GM23338 (cell line): ENCODE results near the gene DCP1B. TPM values are rescaled to one million over a fixed set of nuclear protein-coding genes. Genes with fewer than 3 reads are reported as not detected.

ENCODE experiments used
- ATAC-seq: fragments of 200-7000 bp; cut with Tn5 transposase; 3 replicates; pipeline ENCODE4 v1.9.1; 2020
- DNase-seq: peaks from one replicate; pipeline ENCODE4 v3.0.0-alpha.2; 2015; ENCODE audit warnings: low spot score
- H2AFZ ChIP-seq: fragments of 200-600 bp; sonication (generic); 2 replicates; pipeline ENCODE4 v1.8.0; 2016; ENCODE audit warnings: antibody characterized with exemption, mild to moderate bottlenecking, moderate library complexity
- H3F3A ChIP-seq: fragments of 200-600 bp; sonication (generic); replicated peaks from 2 replicates; pipeline ENCODE4 v1.8.0; 2017; ENCODE audit warnings: antibody characterized with exemption, mixed run types, low read depth
- H3K27ac ChIP-seq: fragments of 200-600 bp; sonication (generic); 2 replicates; pipeline ENCODE4 v1.6.1; 2016; ENCODE audit warnings: low read depth
- H3K27me3 ChIP-seq: fragments of 200-600 bp; sonication (generic); 2 replicates; pipeline ENCODE4 v1.8.0; 2016; ENCODE audit warnings: mild to moderate bottlenecking, mixed run types, moderate library complexity; ENCODE audit not compliant: insufficient read depth
- H3K36me3 ChIP-seq: fragments of 200-600 bp; sonication (generic); 2 replicates; pipeline ENCODE4 v1.8.0; 2016; ENCODE audit warnings: mild to moderate bottlenecking; ENCODE audit not compliant: insufficient read depth
- H3K4me1 ChIP-seq: fragments of 200-600 bp; sonication (generic); 2 replicates; pipeline ENCODE4 v1.8.0; 2016; ENCODE audit warnings: mild to moderate bottlenecking, moderate library complexity; ENCODE audit not compliant: insufficient read depth
- H3K4me2 ChIP-seq: fragments of 200-600 bp; sonication (generic); 2 replicates; pipeline ENCODE4 v1.7.1; 2017; ENCODE audit warnings: mixed run types
- H3K4me3 ChIP-seq: fragments of 200-600 bp; sonication (generic); 2 replicates; pipeline ENCODE4 v1.6.1; 2016; ENCODE audit warnings: mixed run types
- H3K79me2 ChIP-seq: fragments of 200-600 bp; sonication (generic); replicated peaks from 2 replicates; pipeline ENCODE4 v1.8.0; 2017; ENCODE audit warnings: mild to moderate bottlenecking; ENCODE audit not compliant: insufficient read depth
- H3K9me2 ChIP-seq: fragments of 200-600 bp; sonication (generic); 2 replicates; pipeline ENCODE4 v1.8.0; 2017; ENCODE audit not compliant: insufficient read depth
- H4K20me1 ChIP-seq: fragments of 200-600 bp; sonication (generic); replicated peaks from 2 replicates; pipeline ENCODE4 v1.8.0; 2017; ENCODE audit warnings: mild to moderate bottlenecking; ENCODE audit not compliant: insufficient read depth
- H3K27ac Mint-ChIP-seq: 2 replicates; pipeline ENCODE4 v1.8.0; 2020; ENCODE audit warnings: inconsistent platforms, mild to moderate bottlenecking, moderate library complexity, mixed read lengths
- H3K27me3 Mint-ChIP-seq: 3 replicates; pipeline ENCODE4 v1.8.0; 2022; ENCODE audit warnings: low read depth, mild to moderate bottlenecking, moderate library complexity, mixed read lengths, inconsistent platforms; ENCODE audit not compliant: insufficient read depth, poor library complexity
- H3K36me3 Mint-ChIP-seq: 3 replicates; pipeline ENCODE4 v1.8.0; 2021; ENCODE audit warnings: low read depth, mild to moderate bottlenecking, inconsistent platforms, moderate library complexity, mixed read lengths
- H3K4me1 Mint-ChIP-seq: 3 replicates; pipeline ENCODE4 v1.8.0; 2020; ENCODE audit warnings: mild to moderate bottlenecking, inconsistent platforms, mixed read lengths
- H3K4me3 Mint-ChIP-seq: 3 replicates; pipeline ENCODE4 v1.8.0; 2021; ENCODE audit warnings: moderate library complexity, mild to moderate bottlenecking, inconsistent platforms, mixed read lengths
- H3K9me3 Mint-ChIP-seq: 3 replicates; pipeline ENCODE4 v1.8.0; 2020; ENCODE audit warnings: moderate library complexity, mild to moderate bottlenecking, inconsistent platforms, mixed read lengths
- CREB1 ChIP-seq: fragments of 250-450 bp; sonication (Bioruptor Pico); IDR thresholded peaks from 2 replicates; pipeline ENCODE4 v1.5.0; 2020; ENCODE audit warnings: low read depth, mild to moderate bottlenecking, moderate library complexity
- CTCF ChIP-seq, 2 experiments: fragments of 200-600 bp in 1 of 2; sonication (generic) in 1 of 2; conservative IDR thresholded peaks; 2 replicates each; pipeline versions ENCODE4 v1.5.1 to v1.6.1; 2016 to 2017; ENCODE audit warnings: antibody characterized with exemption in 2 of 2, low read depth in 2 of 2, mild to moderate bottlenecking in 2 of 2, moderate library complexity in 1 of 2
- ETS1 ChIP-seq: IDR thresholded peaks from 2 replicates; pipeline ENCODE4 v1.6.1; 2016; ENCODE audit warnings: antibody characterized with exemption
- EZH2 ChIP-seq: fragments of 200-600 bp; sonication (generic); IDR thresholded peaks from one replicate; pipeline ENCODE4 v1.8.0; 2017; ENCODE audit warnings: antibody characterized with exemption, mild to moderate bottlenecking, low read depth; ENCODE audit not compliant: unreplicated experiment
- JUNB ChIP-seq: IDR thresholded peaks from one replicate; pipeline ENCODE4 v1.6.1; 2016; ENCODE audit warnings: antibody characterized with exemption; ENCODE audit not compliant: unreplicated experiment
- NANOG ChIP-seq: IDR thresholded peaks from 2 replicates; pipeline ENCODE4 v1.6.1; 2016; ENCODE audit warnings: antibody characterized with exemption, borderline replicate concordance
- POLR2AphosphoS5 ChIP-seq: IDR thresholded peaks from 2 replicates; pipeline ENCODE4 v1.6.1; 2016; ENCODE audit warnings: antibody characterized with exemption, low read depth
- STAT1 ChIP-seq: IDR thresholded peaks from one replicate; pipeline ENCODE4 v1.6.1; 2016; ENCODE audit warnings: antibody characterized with exemption; ENCODE audit not compliant: unreplicated experiment
- ZNF331 ChIP-seq: fragments of 250-450 bp; sonication (Bioruptor Pico); IDR thresholded peaks from 2 replicates; pipeline ENCODE4 v1.5.0; 2020; ENCODE audit warnings: low read depth, mild to moderate bottlenecking, moderate library complexity
- polyA plus RNA-seq: library from polyadenylated mRNA; unstranded; fragments of >200 nt; fragmentation: Nextera tagmentation; extraction: Ambion mirVana; gene quantifications from 2 replicates; pipeline ENCODE4 v1.2.1, GENCODE V29; 2016
- total RNA-seq: library from RNA; depleted of rRNA; stranded (reverse); fragments of >200 nt; shearing (Covaris generic); gene quantifications from 2 replicates; pipeline ENCODE4 v1.2.3, GENCODE V29; 2014

Gene DCP1B
- total and polyA plus RNA-seq, 2 experiments from 2014 or later, result 24.4 to 29.8 TPM

DNA sequence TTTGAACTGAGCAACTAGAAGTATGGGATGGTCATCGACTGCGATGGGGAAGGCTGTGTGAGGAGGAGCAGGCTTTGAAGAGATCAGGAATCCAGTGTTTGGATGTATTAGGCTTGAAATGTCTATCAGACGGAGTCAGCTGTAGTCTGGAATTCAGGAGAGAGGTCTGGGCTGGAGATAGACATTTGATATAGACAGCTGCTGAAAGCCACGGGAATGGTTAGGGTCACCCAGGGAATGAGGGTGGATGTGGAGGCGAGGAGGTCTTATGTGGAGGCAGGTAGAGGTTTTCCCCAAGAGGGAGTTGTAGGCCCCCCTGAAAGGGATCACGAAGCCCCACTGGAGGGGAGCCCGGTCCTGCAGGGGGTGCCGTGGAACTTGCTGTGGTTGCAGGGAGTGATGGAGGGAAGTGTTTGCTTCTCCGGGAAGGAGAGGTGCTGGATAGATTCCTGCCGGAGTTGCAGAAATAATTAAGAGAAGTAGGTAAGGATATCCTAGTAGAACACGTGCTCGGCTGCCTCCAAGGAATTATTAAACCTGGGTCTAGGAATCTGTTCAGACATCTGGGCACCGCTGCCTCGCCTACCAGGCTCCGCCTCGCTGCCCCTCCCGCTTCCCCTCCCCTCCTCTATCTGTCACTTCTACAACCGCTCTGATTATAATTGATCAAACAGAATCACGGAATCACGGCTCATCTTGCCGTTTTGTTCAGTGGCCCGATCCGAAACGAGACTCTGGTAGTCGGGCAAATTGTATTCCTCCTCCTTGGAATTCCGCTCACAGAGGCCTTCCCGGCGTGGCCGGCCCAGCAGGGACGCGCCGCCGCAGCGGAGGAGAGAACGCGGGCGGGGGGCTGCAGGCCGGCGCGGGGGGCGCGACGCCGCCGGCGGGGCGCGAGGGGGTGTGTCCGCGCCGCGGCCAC lies 47.7 kb upstream of the DCP1B start:
- Mint-ChIP-seq H3K27me3 (peaks cover 45% of the 10 kb centered on the region), H3K4me1 (peaks cover 46% of the 10 kb centered on the region), H3K4me3 (peak overlapping the region; percentile 73), H3K27ac (no peak overlapping the region), H3K9me3 (peaks cover 2% of the 10 kb centered on the region; the same call in 2 of the 3 replicates), H3K36me3 (no peaks in the 10 kb centered on the region; the same call in 2 of the 3 replicates)
- Histone ChIP-seq H3K4me2 (peak overlapping the region; percentile 90), H3K4me3 (peak overlapping the region; percentile 65), H4K20me1 (no peaks in the 10 kb centered on the region), H3K36me3 (no peaks in the 10 kb centered on the region), H2AFZ (peak overlapping the region; percentile 82), H3K4me1 (peaks cover 38% of the 10 kb centered on the region), H3F3A (peaks cover 7% of the 10 kb centered on the region), H3K27ac (no peak overlapping the region), H3K79me2 (no peaks in the 10 kb centered on the region), H3K27me3 (peaks cover 64% of the 10 kb centered on the region), H3K9me2 (no peaks in the 10 kb centered on the region)
- DNase-seq (peak; percentile 60), ATAC-seq (no peak)
- peak in 1 of 2 experiments; percentile 23; a peak in 1 of 4 replicates for TF ChIP-seq CTCF (conservative IDR thresholded peaks at IDR 0.05; ENCODE audit: low read depth in 2 of 2)
- TF ChIP-seq EZH2, result peak; percentile 66
- no peak for TF ChIP-seq JUNB

- H3K79me2 ChIP-seq, result no peaks in the 10 kb centered on the region
- H3K9me2 ChIP-seq, result no peaks in the 10 kb centered on the region
- Mint-ChIP-seq H3K27ac (no peak overlapping the region), H3K9me3 (peaks cover 2% of the 10 kb centered on the region; the same call in 2 of the 3 replicates), H3K27me3 (peaks cover 29% of the 10 kb centered on the region), H3K4me1 (peaks cover 44% of the 10 kb centered on the region), H3K36me3 (no peaks in the 10 kb centered on the region; the same call in 2 of the 3 replicates), H3K4me3 (peak overlapping the region; percentile 39; the same call in 1 of the 3 replicates)
- H3K4me3 ChIP-seq, result peak overlapping the region; percentile 2; the same call in 1 of the 2 replicates
- no peak overlapping the region for H2AFZ ChIP-seq
- H3K36me3 ChIP-seq, result no peaks in the 10 kb centered on the region
- H3F3A ChIP-seq, result peaks cover 7% of the 10 kb centered on the region
- ATAC-seq (peak; percentile 19), DNase-seq (peak; percentile 62)
- H4K20me1 ChIP-seq, result no peaks in the 10 kb centered on the region
- H3K27ac ChIP-seq, result no peak overlapping the region
- H3K4me1 ChIP-seq, result peaks cover 36% of the 10 kb centered on the region
- H3K27me3 ChIP-seq, result peaks cover 43% of the 10 kb centered on the region
- peak overlapping the region; percentile 25 for H3K4me2 ChIP-seq
- no peak for TF ChIP-seq CREB1
- TF ChIP-seq CTCF (conservative IDR thresholded peaks at IDR 0.05; ENCODE audit: low read depth in 2 of 2), result no peak
- TF ChIP-seq EZH2, result no peak
- no peak for TF ChIP-seq STAT1
- no peak for TF ChIP-seq NANOG
- TF ChIP-seq ZNF331, result no peak
- no peak for TF ChIP-seq POLR2AphosphoS5
- TF ChIP-seq ETS1, result no peak
Observed at GRCh38 chr12:2049604-2050540, 45.6 kb upstream of the DCP1B start.
